GM20000 (cell line): ENCODE data around the gene DGCR8.

Experiments used
- DNase-seq: peaks from one replicate; pipeline ENCODE4 v3.0.0; 2012; ENCODE audit warnings: low spot score
- CTCF ChIP-seq: IDR thresholded peaks from 2 replicates; pipeline ENCODE4 v1.5.1; 2012; ENCODE audit warnings: mild to moderate bottlenecking, control low read depth; ENCODE audit errors: extremely low read depth, missing control alignments

DGCR8 gene

GRCh38 chr22:20053407-20054033 lies 26.5 kb upstream of the DGCR8 start:
- no peak for DNase-seq
- TF ChIP-seq CTCF = no peak

DNA sequence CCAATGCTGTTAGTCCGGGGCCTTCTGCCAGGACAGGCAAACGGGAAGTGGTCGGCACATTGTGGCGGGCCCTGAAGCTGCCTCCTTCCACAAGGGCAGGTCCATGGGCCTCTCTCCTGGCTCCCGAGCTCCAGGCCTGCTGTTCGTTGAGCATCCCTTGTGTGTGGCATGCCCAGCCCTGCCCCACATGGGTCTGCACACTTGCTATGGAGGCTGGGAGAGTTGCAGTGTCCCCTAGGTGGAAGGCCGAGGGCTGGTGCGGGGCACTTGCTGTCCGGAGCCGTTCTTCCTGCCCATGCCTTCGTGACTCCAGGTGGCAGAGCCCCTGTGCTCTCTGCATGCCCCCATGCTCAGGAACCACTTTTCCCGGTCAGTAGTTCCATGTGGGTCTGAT lies 26.0 kb upstream of the DGCR8 start:
- no peak for DNase-seq
- no peak for TF ChIP-seq CTCF

DNA sequence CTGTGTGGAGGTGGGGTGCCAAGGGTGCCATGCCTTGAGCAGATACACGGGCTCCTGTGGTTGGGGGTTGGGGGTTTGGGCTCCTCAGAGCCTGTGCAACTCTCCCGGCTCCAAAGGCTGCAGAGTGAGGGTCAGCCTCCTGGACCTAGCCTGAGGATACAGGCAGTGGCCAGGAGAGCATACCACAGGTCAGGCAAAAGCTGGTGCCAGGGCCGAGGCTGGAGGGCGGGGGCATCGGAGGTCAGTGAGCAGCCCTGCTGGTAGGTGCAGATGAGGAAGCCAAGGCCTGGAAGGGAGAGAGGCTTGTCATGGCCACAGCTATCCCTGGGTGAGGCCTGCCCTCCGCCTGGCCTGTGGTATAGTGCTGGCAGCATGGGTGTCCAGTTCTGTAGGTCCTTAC lies 25.6 kb upstream of the DGCR8 start:
- no peak for TF ChIP-seq CTCF

GRCh38 chr22:20055144-20055543 lies 24.9 kb upstream of the DGCR8 start:
- no peak for DNase-seq
- TF ChIP-seq CTCF = no peak

More for the DNA sequence above, 25.6 kb upstream of the DGCR8 start:
- no peak for DNase-seq

- no peak for TF ChIP-seq CTCF
- no peak for DNase-seq
Observed at GRCh38 chr22:20055654-20056053, 24.4 kb upstream of the DGCR8 start.

DNA sequence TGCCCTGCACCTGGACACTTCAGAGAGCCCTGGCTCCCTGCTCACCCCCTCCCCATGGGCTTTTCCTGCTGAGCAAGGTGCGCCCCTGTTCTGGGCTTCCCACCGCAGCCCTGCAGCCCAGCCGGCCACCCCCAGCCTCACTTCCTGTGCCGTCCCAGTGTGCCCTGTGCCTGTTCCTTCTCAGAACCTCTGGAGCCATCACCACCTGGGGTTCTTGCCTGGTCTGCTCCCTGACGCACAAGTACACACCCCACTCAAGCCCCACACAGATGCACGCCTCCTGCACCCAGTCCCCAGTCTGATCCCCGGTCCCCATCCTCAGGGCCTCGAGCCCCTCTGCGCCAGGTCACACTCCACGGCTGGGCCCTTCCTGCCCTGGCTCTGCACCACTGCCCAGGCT lies 23.9 kb upstream of the DGCR8 start:
- TF ChIP-seq CTCF = no peak
- DNase-seq = no peak

DNA sequence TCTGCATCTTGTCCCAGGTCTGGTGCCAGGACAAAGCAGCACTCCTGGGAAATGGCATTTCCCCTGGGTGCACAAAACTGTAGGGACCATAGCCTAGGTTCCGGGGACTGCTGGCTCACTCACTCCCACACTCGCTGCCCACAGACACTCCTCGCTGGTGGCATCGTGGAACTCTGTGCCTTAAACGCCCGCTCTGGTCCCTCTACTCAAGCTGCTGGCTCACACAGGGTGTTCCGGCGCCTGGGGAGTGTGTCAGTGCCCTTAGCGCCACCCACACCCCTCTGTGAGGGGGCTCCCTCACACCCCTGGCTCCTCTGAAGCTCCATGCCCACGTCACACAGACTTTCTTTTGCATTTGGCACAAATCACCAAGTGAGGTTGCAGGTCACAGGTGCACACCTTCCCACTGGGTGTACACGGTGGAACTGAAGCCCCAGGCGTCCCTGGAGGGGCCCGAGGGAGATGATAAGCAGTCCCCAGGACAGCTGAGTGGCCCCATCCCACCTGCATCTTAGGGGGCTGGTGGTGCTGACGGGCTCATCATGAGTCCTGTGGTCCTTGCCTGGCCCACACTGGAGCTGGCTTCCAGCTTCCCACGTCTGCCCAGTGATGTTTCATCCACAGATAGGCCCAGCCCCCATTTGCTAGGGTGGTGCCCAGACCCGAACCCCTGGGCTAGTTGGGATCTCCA lies 23.2 kb upstream of the DGCR8 start:
- no peak for DNase-seq
- no peak for TF ChIP-seq CTCF
